ENCODE results near the gene ZBTB34.

DNA sequence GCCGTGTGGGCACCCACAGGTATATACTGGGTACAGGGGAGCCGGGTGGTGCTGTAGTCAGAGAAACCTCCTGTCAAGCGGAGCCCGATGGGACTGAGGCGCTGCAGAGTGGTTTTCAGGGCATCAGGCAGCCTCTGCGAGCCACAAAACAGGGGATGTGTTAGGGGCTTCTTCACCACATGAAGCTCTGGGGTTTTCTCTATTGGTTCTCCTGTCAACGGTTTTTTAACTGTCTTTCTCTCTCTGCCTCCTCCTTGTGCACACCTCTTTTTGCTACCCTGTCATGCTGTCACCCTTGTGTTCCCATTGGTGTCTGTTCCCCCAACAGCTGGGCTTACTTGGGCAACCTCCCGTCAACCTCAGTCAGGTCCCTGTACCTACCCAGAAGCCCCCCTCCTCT is 74.0 kb downstream of the ZBTB34 start:
- no peak for TF ChIP-seq NFE2L2 (IDR thresholded peaks at IDR 0.05; ENCODE audit: low read depth, low read length)
- no peak for TF ChIP-seq POLR2A (IDR thresholded peaks at IDR 0.05; ENCODE audit: low read depth, low read length)
- TF ChIP-seq, protein P1, sequence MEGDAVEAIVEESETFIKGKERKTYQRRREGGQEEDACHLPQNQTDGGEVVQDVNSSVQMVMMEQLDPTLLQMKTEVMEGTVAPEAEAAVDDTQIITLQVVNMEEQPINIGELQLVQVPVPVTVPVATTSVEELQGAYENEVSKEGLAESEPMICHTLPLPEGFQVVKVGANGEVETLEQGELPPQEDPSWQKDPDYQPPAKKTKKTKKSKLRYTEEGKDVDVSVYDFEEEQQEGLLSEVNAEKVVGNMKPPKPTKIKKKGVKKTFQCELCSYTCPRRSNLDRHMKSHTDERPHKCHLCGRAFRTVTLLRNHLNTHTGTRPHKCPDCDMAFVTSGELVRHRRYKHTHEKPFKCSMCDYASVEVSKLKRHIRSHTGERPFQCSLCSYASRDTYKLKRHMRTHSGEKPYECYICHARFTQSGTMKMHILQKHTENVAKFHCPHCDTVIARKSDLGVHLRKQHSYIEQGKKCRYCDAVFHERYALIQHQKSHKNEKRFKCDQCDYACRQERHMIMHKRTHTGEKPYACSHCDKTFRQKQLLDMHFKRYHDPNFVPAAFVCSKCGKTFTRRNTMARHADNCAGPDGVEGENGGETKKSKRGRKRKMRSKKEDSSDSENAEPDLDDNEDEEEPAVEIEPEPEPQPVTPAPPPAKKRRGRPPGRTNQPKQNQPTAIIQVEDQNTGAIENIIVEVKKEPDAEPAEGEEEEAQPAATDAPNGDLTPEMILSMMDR (conservative IDR thresholded peaks at IDR 0.05; ENCODE audit: low read depth, low read length) = no peak
- TF ChIP-seq CEBPB (IDR thresholded peaks at IDR 0.05; ENCODE audit: low read depth, low read length) = no peak
- no peak for TF ChIP-seq USF2 (IDR thresholded peaks at IDR 0.05; ENCODE audit: low read depth, low read length)
